B cell (primary cell): ENCODE results near the gene TBC1D4.

Experiments used
- EZH2 ChIP-seq: IDR thresholded peaks from 2 replicates; pipeline ENCODE4 v1.6.1; 2012; ENCODE audit warnings: borderline replicate concordance, low read depth, mild to moderate bottlenecking, moderate library complexity, low read length; ENCODE audit not compliant: insufficient read depth, poor library complexity, severe bottlenecking
- TF ChIP-seq, protein P1 (sequence below): fragments of 200-600 bp; IDR thresholded peaks from one replicate; pipeline ENCODE4 v1.8.0; 2022; ENCODE audit warnings: antibody characterized with exemption, mild to moderate bottlenecking

DNA sequence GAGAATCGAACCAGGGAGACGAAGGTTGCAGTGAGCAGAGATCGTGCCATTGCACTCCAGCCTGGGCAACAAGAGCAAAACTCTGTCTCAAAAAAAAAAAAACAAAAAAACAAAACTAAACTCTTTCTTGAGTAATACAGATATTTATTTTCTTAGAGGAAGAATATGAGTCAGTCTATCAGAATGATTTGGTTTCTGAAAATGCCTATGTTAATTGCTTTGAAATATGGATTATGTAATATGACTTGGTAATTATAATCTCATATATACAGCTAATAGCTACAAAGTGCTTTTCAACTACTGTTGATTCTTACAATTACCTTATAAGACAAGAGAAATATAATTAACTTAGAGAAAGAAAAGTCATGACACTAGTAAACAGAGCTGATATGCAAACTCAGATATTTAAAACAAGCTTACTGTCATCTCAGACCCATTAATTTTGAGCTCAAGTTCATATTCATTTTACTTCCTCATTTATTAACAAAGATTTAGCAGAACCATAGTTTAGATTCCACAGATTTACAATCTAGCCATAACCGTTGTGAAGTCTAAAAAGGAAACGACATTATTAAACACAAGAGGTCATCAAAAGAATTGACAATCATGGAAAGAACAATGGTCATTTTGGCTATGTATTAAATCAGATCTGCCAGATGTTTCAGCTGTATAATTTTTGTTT is 88.0 kb downstream of the TBC1D4 start:
- TF ChIP-seq, protein P1, sequence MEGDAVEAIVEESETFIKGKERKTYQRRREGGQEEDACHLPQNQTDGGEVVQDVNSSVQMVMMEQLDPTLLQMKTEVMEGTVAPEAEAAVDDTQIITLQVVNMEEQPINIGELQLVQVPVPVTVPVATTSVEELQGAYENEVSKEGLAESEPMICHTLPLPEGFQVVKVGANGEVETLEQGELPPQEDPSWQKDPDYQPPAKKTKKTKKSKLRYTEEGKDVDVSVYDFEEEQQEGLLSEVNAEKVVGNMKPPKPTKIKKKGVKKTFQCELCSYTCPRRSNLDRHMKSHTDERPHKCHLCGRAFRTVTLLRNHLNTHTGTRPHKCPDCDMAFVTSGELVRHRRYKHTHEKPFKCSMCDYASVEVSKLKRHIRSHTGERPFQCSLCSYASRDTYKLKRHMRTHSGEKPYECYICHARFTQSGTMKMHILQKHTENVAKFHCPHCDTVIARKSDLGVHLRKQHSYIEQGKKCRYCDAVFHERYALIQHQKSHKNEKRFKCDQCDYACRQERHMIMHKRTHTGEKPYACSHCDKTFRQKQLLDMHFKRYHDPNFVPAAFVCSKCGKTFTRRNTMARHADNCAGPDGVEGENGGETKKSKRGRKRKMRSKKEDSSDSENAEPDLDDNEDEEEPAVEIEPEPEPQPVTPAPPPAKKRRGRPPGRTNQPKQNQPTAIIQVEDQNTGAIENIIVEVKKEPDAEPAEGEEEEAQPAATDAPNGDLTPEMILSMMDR: no peak
- no peak for TF ChIP-seq EZH2
